CD1c-positive myeloid dendritic cell (primary cell): Measurements from ENCODE around the gene OVCA2.
"Not testable (repeated sequence)": the region's sequence is repeated elsewhere in the genome, so short reads cannot be mapped to it uniquely, and the experiment has no call there.

Experiments
- DNase-seq: peaks from one replicate; pipeline ENCODE4 v3.0.0-alpha.2; 2016; ENCODE audit errors: extremely low spot score

OVCA2 gene

GRCh38 chr17:2041561-2042389, at the start of gene OVCA2:
Gene OVCA2 (plus strand): TSS chr17:2042022. CDS start chr17:2042048, 26 bp downstream.
- peak; percentile 97 for DNase-seq

GRCh38 chr17:1992541-1992940, 49.3 kb upstream of the OVCA2 start:
- no peak for DNase-seq

- no peak for DNase-seq
Observed at GRCh38 chr17:1994707-1995106, 47.1 kb upstream of the OVCA2 start.

GRCh38 chr17:1995321-1995892, 46.4 kb upstream of the OVCA2 start:
- DNase-seq = no peak

GRCh38 chr17:1995907-1996799, 45.7 kb upstream of the OVCA2 start:
- DNase-seq = no peak

GRCh38 chr17:1996800-1997288, 45.0 kb upstream of the OVCA2 start:
- DNase-seq = no peak

GRCh38 chr17:1997289-1997926, 44.4 kb upstream of the OVCA2 start:
- no peak for DNase-seq

- DNase-seq = no peak
Observed at GRCh38 chr17:1997927-1998742, 43.7 kb upstream of the OVCA2 start.

GRCh38 chr17:1999557-2000251, 42.1 kb upstream of the OVCA2 start:
- no peak for DNase-seq

GRCh38 chr17:2002767-2003329, 39.0 kb upstream of the OVCA2 start:
- DNase-seq = no peak

GRCh38 chr17:2003525-2003924, 38.3 kb upstream of the OVCA2 start:
- no peak for DNase-seq

GRCh38 chr17:2004435-2004952, 37.3 kb upstream of the OVCA2 start:
- DNase-seq = no peak

GRCh38 chr17:2008332-2009126, 33.3 kb upstream of the OVCA2 start:
- DNase-seq = no peak

- DNase-seq = no peak
Observed at GRCh38 chr17:2009737-2010136, 32.1 kb upstream of the OVCA2 start.

GRCh38 chr17:2011411-2012371, 30.1 kb upstream of the OVCA2 start:
- DNase-seq = no peak

GRCh38 chr17:2012499-2012898, 29.3 kb upstream of the OVCA2 start:
- DNase-seq = no peak

- DNase-seq = not testable (repeated sequence)
Observed at GRCh38 chr17:2013220-2013993, 28.4 kb upstream of the OVCA2 start.
